Erythroblast (primary cell): Measurements from ENCODE around the gene NFIX.

Experiments used
- DNase-seq, 2 experiments: peaks; one replicate each; lab custom pipeline; 2025; lab: John Stamatoyannopoulos, UW
- GATA1 ChIP-seq: IDR thresholded peaks from 2 replicates; pipeline ENCODE4 v1.6.1; 2011; ENCODE audit warnings: low read depth, mild to moderate bottlenecking, control low read depth, low read length, moderate library complexity
- POLR2A ChIP-seq: IDR thresholded peaks from 2 replicates; pipeline ENCODE4 v1.6.1; 2011; ENCODE audit warnings: mild to moderate bottlenecking, low read length

The NFIX gene

DNA sequence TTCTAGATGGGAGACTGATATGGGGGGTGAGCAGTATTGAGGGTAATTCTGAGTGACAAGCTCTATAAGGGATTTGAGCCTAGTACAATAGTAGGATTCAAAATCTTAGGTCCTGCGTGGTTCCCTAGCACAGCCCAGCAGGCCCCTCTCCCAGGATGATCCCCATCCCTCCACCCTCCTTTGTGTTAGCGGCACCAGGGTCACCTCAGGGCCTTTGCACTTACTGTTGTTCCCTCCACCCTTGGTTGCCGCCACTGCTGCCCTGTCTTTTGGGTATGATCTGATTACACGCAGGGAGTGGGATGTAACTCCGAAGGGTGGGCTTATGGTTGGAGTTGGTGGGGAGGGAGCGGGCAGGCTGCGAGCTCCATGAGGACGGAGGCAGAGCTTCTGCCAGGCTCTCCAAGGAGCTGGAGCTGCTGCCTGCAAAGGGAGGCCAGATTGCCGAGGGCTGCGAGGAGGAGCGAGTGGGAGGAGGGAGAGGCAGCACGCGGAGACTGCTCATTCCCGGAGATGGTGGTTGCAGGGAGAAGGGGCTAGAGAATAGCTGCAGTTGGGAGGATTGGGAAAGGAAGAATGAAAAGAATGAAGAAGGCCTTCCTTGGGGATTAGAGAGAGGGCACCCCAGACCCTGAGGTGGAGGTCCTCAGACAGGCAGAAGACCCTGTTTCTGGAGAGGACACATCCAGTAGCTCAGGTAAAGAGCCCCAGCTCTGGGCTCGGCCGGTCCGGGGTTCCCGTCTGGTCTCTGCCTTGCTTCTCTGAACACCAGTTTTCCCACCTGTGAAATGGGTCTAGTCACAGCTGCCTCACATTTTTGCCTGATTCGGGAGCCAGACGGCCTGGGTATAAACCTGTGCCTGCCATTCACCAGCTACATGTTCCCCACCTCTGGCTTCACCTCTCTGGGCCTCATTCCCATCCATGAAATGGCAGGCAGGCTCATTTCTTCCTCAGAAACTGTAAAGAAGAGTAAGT lies 128.0 kb downstream of the NFIX start:
- DNase-seq: no peak
- TF ChIP-seq GATA1: no peak
- TF ChIP-seq POLR2A: no peak

DNA sequence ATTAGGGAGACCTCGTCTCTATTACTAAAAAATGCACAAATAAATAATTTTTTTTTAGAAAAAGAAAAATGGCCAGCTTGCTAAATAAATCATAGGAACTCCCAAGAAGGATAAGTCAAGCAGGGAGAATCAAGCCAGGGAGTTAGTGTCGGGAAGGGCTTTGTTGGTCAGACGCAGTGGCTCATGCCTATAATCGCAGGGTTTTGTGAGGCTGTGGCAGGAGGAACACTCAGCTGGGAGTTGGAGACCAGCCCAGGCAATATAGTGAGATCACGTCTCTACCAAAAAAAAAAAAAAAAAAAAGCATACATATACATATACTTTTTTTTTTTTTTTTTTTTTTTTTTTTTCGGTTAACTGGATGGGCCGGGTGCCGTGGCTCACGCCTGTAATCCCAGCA lies 131.8 kb downstream of the NFIX start:
- TF ChIP-seq GATA1: no peak
- TF ChIP-seq POLR2A: no peak
- DNase-seq: no peak

DNA sequence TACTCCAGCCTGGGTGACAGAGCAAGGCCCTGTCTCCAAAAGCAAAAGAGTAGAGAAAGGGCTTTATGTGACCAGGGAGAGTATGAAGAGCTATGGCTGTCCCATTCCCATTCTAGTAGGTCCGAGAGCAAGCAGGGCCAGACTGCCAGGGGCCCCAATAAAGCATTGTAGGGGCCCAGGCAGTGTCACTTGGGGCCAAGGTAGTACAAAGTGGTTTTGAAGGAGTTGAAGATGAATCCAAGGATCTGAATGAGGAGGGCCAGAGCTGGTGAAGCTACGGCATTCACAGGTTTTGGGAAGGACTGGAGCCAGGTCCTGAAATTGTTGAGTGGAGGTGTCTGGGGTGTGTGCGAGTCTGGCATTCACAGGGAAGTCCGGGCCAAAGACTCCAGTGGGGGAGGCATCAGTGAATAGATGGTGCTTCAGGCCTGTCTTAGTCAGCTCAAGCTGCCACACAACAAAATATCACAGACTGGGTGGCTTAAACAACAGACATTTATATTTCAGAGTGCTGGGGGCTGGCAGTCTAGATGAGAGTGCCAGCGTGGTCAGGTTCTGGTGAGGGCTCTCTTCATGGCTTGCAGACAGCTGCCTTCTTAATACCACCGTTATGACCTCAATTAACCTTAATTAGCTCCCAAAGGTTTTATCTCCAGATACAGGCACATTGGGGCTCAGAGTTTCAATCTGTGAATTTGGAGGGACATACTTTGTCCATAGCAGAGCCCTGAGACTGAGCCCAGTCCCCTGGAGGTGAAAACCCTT lies 132.7 kb downstream of the NFIX start:
- TF ChIP-seq POLR2A (no peak), GATA1 (no peak)
- DNase-seq: peak in 1 of 2 experiments; percentile 57

DNA sequence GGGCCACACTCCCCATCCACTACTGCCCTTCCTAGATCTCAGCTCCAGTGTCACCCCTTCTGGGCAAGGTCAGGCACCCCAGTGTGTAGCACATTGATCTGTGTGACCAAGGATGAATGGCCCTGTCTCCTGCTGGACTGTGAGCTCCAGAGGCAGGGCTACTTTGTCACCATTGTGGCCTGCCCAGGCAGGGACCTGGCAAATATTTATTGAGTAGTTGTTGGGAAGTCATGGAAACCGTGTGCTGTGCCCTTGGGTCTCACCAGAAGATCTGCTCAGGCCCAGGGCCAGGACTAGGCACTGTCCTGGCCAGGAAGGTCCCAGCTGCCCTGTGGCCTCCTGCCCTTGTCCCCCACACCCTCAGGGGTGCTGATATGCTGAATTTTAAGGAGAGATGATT lies 133.3 kb downstream of the NFIX start:
- TF ChIP-seq POLR2A: no peak
- no peak for TF ChIP-seq GATA1
- DNase-seq: no peak

DNA sequence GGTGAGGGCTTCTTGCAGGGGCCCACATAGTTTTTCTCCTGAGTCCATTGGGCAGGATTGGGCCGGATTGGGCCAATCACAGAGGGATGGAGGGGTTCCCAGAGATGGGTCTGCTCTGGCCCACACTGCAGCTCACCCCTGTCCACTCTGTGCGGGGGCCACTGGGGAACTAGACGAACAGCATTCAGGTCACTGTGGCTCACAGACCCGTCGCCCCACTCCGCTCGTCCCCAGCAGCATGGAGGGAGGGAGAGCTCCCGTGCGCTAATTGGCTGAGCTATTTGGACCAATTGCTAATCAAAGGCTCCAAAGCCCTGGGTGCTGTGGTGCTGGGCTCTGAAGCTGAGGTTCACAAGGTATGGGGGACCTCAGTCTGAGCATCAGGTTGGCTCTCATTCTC lies 134.1 kb downstream of the NFIX start:
- no peak for TF ChIP-seq POLR2A
- no peak for TF ChIP-seq GATA1
- no peak for DNase-seq

DNA sequence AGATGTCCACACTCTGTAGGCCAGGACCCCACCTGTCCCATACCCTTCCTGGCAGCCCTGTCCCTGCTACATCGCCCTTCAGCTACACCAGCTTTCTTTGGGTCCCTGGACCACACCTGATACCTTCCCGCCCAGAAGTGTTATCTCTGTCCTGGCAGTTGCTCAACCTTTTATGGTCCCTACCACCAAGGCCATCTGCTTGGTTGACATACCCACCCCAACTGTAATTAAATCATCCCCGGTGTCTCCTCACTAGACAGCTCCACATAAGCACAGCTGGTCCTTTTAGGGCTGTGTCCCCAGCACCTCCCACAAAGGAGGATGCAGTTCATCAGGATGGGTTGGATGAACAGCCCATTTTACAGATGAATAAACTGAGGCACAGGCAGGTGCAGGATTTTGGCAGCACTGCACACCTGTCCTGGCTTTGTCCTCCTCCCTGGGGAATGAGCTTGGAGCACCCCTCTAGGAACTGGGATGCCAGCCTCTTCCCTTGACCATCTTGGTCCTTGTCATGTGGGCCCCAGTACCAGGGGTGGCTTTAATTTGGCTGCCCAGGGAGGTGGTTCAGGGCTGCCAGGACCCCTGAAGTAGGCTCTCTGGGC lies 135.7 kb downstream of the NFIX start:
- TF ChIP-seq GATA1 (no peak), POLR2A (no peak)

DNA sequence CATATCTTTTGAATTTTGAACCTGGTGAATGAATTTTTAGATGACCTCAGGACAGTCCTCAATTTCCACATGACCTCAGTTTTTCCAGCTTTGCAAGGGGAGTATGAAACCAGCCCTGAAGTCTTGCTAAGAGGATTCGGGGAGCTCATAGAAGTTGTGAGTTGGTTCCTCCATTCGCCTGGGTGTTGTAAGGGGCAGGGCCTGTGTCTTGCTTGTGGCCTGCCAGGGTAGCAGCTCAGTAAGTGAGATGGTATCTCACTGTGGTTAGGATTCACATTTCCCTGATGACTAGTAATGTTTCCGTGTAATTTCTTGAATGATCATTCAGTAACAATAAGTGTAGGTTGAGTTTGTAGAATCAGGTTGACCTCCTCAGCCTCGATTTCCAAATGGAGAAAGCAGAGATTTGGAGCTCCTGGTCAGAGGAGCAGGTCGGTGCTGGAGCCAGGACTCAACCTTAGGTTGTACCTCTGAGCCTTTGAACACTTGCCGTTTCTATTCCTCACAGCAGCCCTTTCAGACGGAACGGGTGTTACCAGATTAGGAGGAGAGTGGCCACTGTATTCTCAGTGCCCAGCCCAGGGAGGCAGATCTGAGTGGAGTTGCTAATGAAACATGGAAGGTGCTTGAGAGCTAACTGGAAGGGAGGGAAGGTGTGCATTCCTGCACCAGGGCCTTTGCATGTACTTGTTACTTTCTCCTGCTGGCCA lies 137.4 kb downstream of the NFIX start:
- TF ChIP-seq POLR2A (no peak), GATA1 (no peak)

More for the DNA sequence above, 135.7 kb downstream of the NFIX start:
- DNase-seq: no peak

DNA sequence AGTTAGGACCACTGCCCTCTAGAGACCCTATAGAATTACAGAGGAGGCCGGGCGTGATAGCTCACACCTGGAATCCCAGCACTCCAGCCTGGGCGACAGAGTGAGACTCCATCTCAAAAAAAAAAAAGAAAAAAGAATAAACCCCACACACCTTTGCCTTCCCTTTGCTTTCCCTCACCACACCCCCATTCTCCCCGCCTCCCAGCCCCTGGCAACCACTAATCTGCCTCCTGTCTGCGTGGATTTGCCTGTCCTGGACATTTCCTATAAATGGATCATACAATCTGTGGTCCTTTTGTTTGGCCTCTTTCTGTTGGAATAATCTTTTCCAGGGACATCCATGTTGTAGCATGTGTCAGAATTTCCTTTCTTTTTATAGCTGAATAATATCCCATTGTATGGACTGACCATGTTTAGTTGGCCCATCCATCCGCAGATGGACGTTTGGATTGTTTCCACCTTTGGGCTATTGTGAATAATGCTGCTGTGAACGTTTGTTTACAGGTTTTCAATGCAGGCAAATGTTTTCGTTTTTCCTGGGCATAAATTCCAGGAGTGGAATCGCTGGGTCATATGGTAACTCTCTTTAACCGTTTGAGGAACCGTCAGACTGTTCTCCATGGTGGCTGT lies 138.1 kb downstream of the NFIX start:
- TF ChIP-seq POLR2A: no peak
- DNase-seq: no peak

More for the DNA sequence above, 137.4 kb downstream of the NFIX start:
- peak; percentile 46 to 49 for DNase-seq

DNA sequence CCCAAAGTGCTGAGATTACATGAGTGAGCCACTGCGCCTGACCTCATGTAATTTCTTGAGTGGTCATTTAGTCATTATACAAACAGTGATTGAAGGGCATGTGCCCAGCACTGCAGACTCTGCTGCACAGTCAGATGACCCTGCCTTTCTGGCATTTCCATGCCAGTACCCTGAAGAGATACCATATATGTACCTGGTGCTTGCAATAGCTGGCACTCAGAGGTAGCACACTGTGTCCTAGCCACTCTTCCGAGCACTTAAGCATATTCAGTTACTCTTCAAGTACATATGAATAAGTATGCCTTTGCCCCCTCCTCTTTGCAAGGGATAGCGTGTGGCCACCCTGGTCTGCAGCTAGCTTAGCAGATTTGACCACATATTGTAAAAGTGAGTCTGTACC lies 139.4 kb downstream of the NFIX start:
- no peak for TF ChIP-seq POLR2A
- no peak for TF ChIP-seq GATA1
- DNase-seq: no peak

DNA sequence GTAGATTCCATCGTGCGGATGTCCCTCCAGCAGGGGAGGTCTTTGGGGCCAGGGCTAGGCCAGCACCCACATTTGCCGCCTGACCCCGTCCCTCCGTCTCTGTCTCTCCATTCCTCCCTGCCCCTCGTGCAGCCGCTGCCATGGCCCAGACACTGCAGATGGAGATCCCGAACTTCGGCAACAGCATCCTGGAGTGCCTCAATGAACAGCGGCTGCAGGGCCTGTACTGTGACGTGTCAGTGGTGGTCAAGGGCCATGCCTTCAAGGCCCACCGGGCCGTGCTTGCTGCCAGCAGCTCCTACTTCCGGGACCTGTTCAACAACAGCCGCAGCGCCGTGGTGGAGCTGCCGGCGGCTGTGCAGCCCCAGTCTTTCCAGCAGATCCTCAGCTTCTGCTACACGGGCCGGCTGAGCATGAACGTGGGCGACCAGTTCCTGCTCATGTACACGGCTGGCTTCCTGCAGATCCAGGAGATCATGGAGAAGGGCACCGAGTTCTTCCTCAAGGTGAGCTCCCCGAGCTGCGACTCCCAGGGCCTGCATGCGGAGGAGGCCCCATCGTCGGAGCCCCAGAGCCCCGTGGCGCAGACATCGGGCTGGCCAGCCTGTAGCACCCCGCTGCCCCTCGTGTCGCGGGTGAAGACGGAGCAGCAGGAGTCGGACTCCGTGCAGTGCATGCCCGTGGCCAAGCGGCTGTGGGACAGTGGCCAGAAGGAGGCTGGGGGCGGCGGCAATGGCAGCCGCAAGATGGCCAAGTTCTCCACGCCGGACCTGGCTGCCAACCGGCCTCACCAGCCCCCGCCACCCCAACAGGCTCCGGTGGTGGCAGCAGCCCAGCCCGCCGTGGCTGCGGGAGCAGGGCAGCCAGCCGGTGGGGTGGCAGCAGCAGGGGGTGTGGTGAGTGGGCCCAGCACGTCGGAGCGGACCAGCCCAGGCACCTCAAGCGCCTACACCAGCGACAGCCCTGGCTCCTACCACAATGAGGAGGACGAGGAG lies 140.1 kb downstream of the NFIX start:
- no peak for TF ChIP-seq GATA1
- no peak for TF ChIP-seq POLR2A
- DNase-seq: no peak

DNA sequence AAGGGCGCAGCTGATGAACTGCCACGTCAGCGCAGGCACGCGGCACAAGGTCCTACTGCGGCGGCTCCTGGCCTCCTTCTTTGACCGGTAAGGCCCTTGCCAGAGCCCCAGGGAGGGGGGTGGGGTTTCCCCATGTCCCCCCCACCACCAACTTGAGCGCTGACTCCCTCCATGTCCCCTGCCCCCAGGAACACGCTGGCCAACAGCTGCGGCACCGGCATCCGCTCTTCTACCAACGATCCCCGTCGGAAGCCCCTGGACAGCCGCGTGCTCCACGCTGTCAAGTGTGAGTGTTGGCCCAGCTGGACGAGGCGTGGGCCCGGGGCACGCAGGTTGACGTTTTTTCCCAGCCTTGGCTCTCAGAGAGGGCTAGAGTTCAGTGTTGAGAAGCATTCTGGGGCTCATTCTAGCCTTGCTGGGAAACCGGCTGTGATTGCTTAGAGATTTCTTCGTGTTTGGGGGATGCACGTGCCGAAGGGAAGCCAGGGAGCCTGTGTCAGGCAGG lies 142.1 kb downstream of the NFIX start:
- TF ChIP-seq POLR2A (no peak), GATA1 (no peak)
- no peak for DNase-seq
